Fibroblast of peridontal ligament (primary cell): Measurements from ENCODE around the gene NKD1.
"Not testable (repeated sequence)": the region's sequence is repeated elsewhere in the genome, so short reads cannot be mapped to it uniquely, and the experiment has no call there.

Source experiments
- DNase-seq: peaks from one replicate; pipeline ENCODE4 v3.0.0-alpha.2; 2010; ENCODE audit errors: extremely low read depth

Gene NKD1

GRCh38 chr16:50548125-50548908 lies at the start of gene NKD1:
NKD1 (plus strand) TSS chr16:50548396; CDS start chr16:50548554, 158 bp downstream.
- DNase-seq: peak; percentile 2

- no peak for DNase-seq
Observed at GRCh38 chr16:50498431-50499155, 49.6 kb upstream of the NKD1 start.

- no peak for DNase-seq
Observed at GRCh38 chr16:50499254-50499653, 48.9 kb upstream of the NKD1 start.

- DNase-seq: no peak
Observed at GRCh38 chr16:50500171-50500874, 47.9 kb upstream of the NKD1 start.

GRCh38 chr16:50501251-50501650 lies 46.9 kb upstream of the NKD1 start:
- DNase-seq: no peak

- DNase-seq: no peak
Observed at GRCh38 chr16:50501986-50502615, 46.1 kb upstream of the NKD1 start.

- DNase-seq: no peak
Observed at GRCh38 chr16:50502616-50503011, 45.6 kb upstream of the NKD1 start.

GRCh38 chr16:50503868-50504531 lies 44.2 kb upstream of the NKD1 start:
- not testable (repeated sequence) for DNase-seq

GRCh38 chr16:50505115-50505514 lies 43.1 kb upstream of the NKD1 start:
- DNase-seq: no peak

GRCh38 chr16:50505714-50506542 lies 42.3 kb upstream of the NKD1 start:
- DNase-seq: no peak

- DNase-seq: no peak
Observed at GRCh38 chr16:50506543-50506937, 41.7 kb upstream of the NKD1 start.

GRCh38 chr16:50507397-50507796 lies 40.8 kb upstream of the NKD1 start:
- no peak for DNase-seq

- DNase-seq: peak; percentile 4
Observed at GRCh38 chr16:50509521-50510341, 38.5 kb upstream of the NKD1 start.

GRCh38 chr16:50515218-50515617 lies 33.0 kb upstream of the NKD1 start:
- DNase-seq: no peak

- DNase-seq: no peak
Observed at GRCh38 chr16:50516401-50516800, 31.8 kb upstream of the NKD1 start.

GRCh38 chr16:50516890-50517289 lies 31.3 kb upstream of the NKD1 start:
- no peak for DNase-seq

- DNase-seq: no peak
Observed at GRCh38 chr16:50517450-50518252, 30.5 kb upstream of the NKD1 start.

GRCh38 chr16:50519001-50519400 lies 29.2 kb upstream of the NKD1 start:
- DNase-seq: no peak

GRCh38 chr16:50519602-50520001 lies 28.6 kb upstream of the NKD1 start:
- no peak for DNase-seq
